GM12878 (cell line): ENCODE data around the gene SCN11A. TPM values are rescaled to one million over a fixed set of nuclear protein-coding genes. Genes with fewer than 3 reads are reported as not detected.

ENCODE experiments used
- ATAC-seq: fragments of 200-7000 bp; cut with Tn5 transposase; 3 replicates; pipeline ENCODE4 v1.9.1; 2020; ENCODE audit warnings: mild to moderate bottlenecking, moderate library complexity
- BruUV-seq: library from RNA; stranded (reverse); fragments of 400-500 nt; replicated peaks from 2 replicates; lab custom pipeline; 2021; lab: Mats Ljungman, UMichigan
- CTCF ChIA-PET: fragments of 300-600 bp; sonication (Branson Sonifier 250); formaldehyde crosslinking; extraction: SDS; loops from one replicate; lab custom pipeline; 2021; ENCODE audit warnings: inconsistent platforms; lab: Yijun Ruan, JAX
- POLR2A ChIA-PET: fragments of 350-600 bp; formaldehyde crosslinking; extraction: SDS; loops from one replicate; lab custom pipeline; 2021; ENCODE audit warnings: inconsistent platforms; lab: Charles Lee
- RAD21 ChIA-PET: fragments of 300-600 bp; sonication (Branson Sonifier 250); formaldehyde crosslinking; loops from one replicate; lab custom pipeline; 2023; ENCODE audit warnings: antibody characterized with exemption; ENCODE audit not compliant: unreplicated experiment; lab: Charles Lee
- SMC1A ChIA-PET: fragments of 300-600 bp; sonication (Branson Sonifier 250); formaldehyde crosslinking; loops from one replicate; lab custom pipeline; 2023; ENCODE audit not compliant: unreplicated experiment, uncharacterized antibody; lab: Charles Lee
- DNase-seq: peaks from one replicate; pipeline ENCODE4 v3.0.0-alpha.2; 2011; ENCODE audit warnings: low read depth, low spot score
- FAIRE-seq: peaks from 3 replicates; lab custom pipeline; 2011; peaks lifted over from hg19 to GRCh38; lab: Jason Lieb, UNC
- H2AFZ ChIP-seq: 2 replicates; pipeline ENCODE4 v1.6.0; 2011; ENCODE audit warnings: low read depth, low read length, control low read depth; ENCODE audit not compliant: control insufficient read depth
- H3K27ac ChIP-seq: 2 replicates; pipeline ENCODE4 v1.5.1; 2011; ENCODE audit warnings: control low read depth; ENCODE audit not compliant: control insufficient read depth, insufficient read depth
- H3K27me3 ChIP-seq, 2 experiments: replicated peaks in 1 of 2; 2 replicates each; pipeline versions ENCODE4 v1.6.0 to v1.6.1; 2011; ENCODE audit warnings: low read length in 1 of 2; ENCODE audit not compliant: control insufficient read depth in 2 of 2, insufficient read depth in 2 of 2
- H3K36me3 ChIP-seq, 2 experiments: 2 replicates each; pipeline ENCODE4 v1.5.1; 2011; ENCODE audit warnings: low read length in 1 of 2; ENCODE audit not compliant: control insufficient read depth in 2 of 2, insufficient read depth in 2 of 2
- H3K4me1 ChIP-seq: 2 replicates; pipeline ENCODE4 v1.6.1; 2011; ENCODE audit warnings: mild to moderate bottlenecking, low read length, moderate library complexity, mixed read lengths; ENCODE audit not compliant: control insufficient read depth, insufficient read depth
- H3K4me2 ChIP-seq: 2 replicates; pipeline ENCODE4 v1.6.0; 2011; ENCODE audit warnings: control low read depth; ENCODE audit not compliant: control insufficient read depth, insufficient read depth
- H3K4me3 ChIP-seq: fragments of 200-600 bp; sonication (generic); 2 replicates; pipeline ENCODE4 v1.5.1; 2016
- H3K79me2 ChIP-seq: 2 replicates; pipeline ENCODE4 v1.6.0; 2011; ENCODE audit warnings: low read length; ENCODE audit not compliant: control insufficient read depth, insufficient read depth
- H3K9ac ChIP-seq: 2 replicates; pipeline ENCODE4 v1.8.0; 2011; ENCODE audit warnings: low read length, control low read depth, mixed read lengths; ENCODE audit not compliant: control insufficient read depth, insufficient read depth
- H3K9me3 ChIP-seq: replicated peaks from 3 replicates; pipeline ENCODE4 v1.5.1; 2011; ENCODE audit warnings: mild to moderate bottlenecking, low read length; ENCODE audit not compliant: control insufficient read depth, insufficient read depth
- H4K20me1 ChIP-seq: 2 replicates; pipeline ENCODE4 v1.6.0; 2011; ENCODE audit not compliant: control insufficient read depth, insufficient read depth
- ATF3 ChIP-seq: IDR thresholded peaks from 2 replicates; pipeline ENCODE4 v1.6.1; 2011; ENCODE audit warnings: low read depth, mild to moderate bottlenecking, low read length, moderate library complexity, borderline replicate concordance; ENCODE audit errors: extremely low read depth
- CTCF ChIP-seq, 3 experiments: IDR thresholded peaks in 2 of 3; conservative IDR thresholded peaks in 1 of 3; 2 replicates each; pipeline ENCODE4 v1.5.1; 2011; ENCODE audit warnings: low read depth in 3 of 3, low read length in 3 of 3, mild to moderate bottlenecking in 3 of 3, control low read depth in 2 of 3, moderate library complexity in 2 of 3, inconsistent platforms in 1 of 3, mixed read lengths in 1 of 3; ENCODE audit not compliant: control insufficient read depth in 2 of 3, insufficient read depth in 1 of 3; ENCODE audit errors: extremely low read depth in 1 of 3
- GABPA ChIP-seq: IDR thresholded peaks from 2 replicates; pipeline ENCODE4 v1.6.1; 2014; ENCODE audit warnings: antibody characterized with exemption, low read depth, mild to moderate bottlenecking, inconsistent platforms
- HCFC1 ChIP-seq: fragments of 150-350 bp; IDR thresholded peaks from 2 replicates; pipeline ENCODE4 v1.6.1; 2014; ENCODE audit warnings: low read length
- IKZF1 ChIP-seq: fragments of 450-650 bp; conservative IDR thresholded peaks from 2 replicates; pipeline ENCODE4 v1.6.1; 2017; ENCODE audit warnings: antibody characterized with exemption, mild to moderate bottlenecking
- IKZF2 ChIP-seq, 2 experiments: fragments of 450-650 bp; IDR thresholded peaks; 2 replicates each; pipeline ENCODE4 v1.6.1; 2017; ENCODE audit warnings: mild to moderate bottlenecking in 2 of 2, moderate library complexity in 2 of 2
- IRF5 ChIP-seq: fragments of 450-650 bp; IDR thresholded peaks from 2 replicates; pipeline ENCODE4 v1.6.1; 2017; ENCODE audit warnings: borderline replicate concordance
- NBN ChIP-seq: fragments of 450-650 bp; IDR thresholded peaks from 2 replicates; pipeline ENCODE4 v1.6.1; 2016
- RB1 ChIP-seq: fragments of 450-650 bp; formaldehyde crosslinking; IDR thresholded peaks from 2 replicates; pipeline ENCODE4 v1.6.1; 2017; ENCODE audit warnings: mild to moderate bottlenecking, borderline replicate concordance
- RCOR1 ChIP-seq: conservative IDR thresholded peaks from 2 replicates; pipeline ENCODE4 v1.6.1; 2012; ENCODE audit warnings: low read depth, low read length, improper control_type of control experiment
- SMAD5 ChIP-seq: IDR thresholded peaks from 2 replicates; pipeline ENCODE4 v1.6.1; 2016; ENCODE audit warnings: antibody characterized with exemption, low read depth
- SMARCA5 ChIP-seq: fragments of 450-650 bp; IDR thresholded peaks from 2 replicates; pipeline ENCODE4 v1.6.1; 2017; ENCODE audit warnings: mild to moderate bottlenecking
- SUZ12 ChIP-seq: fragments of 200-600 bp; sonication (generic); IDR thresholded peaks from one replicate; pipeline ENCODE4 v1.6.1; 2018; ENCODE audit warnings: antibody characterized with exemption, mild to moderate bottlenecking; ENCODE audit not compliant: unreplicated experiment
- USF2 ChIP-seq: IDR thresholded peaks from 2 replicates; pipeline ENCODE4 v1.6.1; 2011; ENCODE audit warnings: low read depth, low read length, improper control_type of control experiment, borderline replicate concordance
- ZNF207 ChIP-seq: fragments of 450-650 bp; IDR thresholded peaks from 2 replicates; pipeline ENCODE4 v1.6.1; 2014; ENCODE audit warnings: antibody characterized with exemption, mild to moderate bottlenecking, borderline replicate concordance
- ZNF274 ChIP-seq: IDR thresholded peaks from one replicate; pipeline ENCODE4 v1.8.0; 2011; ENCODE audit not compliant: insufficient read length, insufficient read depth
- ZNF622 ChIP-seq: fragments of 450-650 bp; IDR thresholded peaks from 2 replicates; pipeline ENCODE4 v1.6.1; 2017; ENCODE audit warnings: mild to moderate bottlenecking, inconsistent platforms
- WGBS: methylation state at CpG from one replicate; pipeline ENCODE4 v1.1.6; 2016; ENCODE audit warnings: low lambda C conversion rate; ENCODE audit not compliant: insufficient replicate concordance, insufficient coverage; ENCODE audit errors: missing lambda C conversion rate; 5-methylcytosine and 5-hydroxymethylcytosine counted together
- in situ Hi-C: fragments of 300-500 bp; cut with MboI; formaldehyde crosslinking; loops from 9 replicates; pipeline ENCODE4 v1.14.3; 2018; ENCODE audit warnings: mixed read lengths
- intact Hi-C: fragments of 100-400 bp; cut with micrococcal nuclease; formaldehyde crosslinking; loops from one replicate; pipeline ENCODE4 v1.14.2; 2022; ENCODE audit not compliant: unreplicated experiment
- polyA plus RNA-seq, 11 experiments: library from polyadenylated mRNA; depleted of rRNA in 4 of 11; unstranded in 6 of 11; stranded (reverse) in 5 of 11; fragments of >200 nt; fragmentation: Nextera tagmentation in 4 of 11; fragmentation: Illumina TruSeq in 1 of 11; extraction: Ambion mirVana in 4 of 11; extraction: Trizol in 1 of 11; gene quantifications; 1 replicate in 1 of 11; 2 replicates in 10 of 11; pipeline versions ENCODE4 v1.2.1 to v1.2.3, GENCODE V29; 2011 to 2016; ENCODE audit warnings: inconsistent platforms in 2 of 11, missing spikeins in 2 of 11, low read depth in 1 of 11
- total RNA-seq, 4 experiments: library from RNA; depleted of rRNA in 3 of 4; stranded (reverse); fragments of >200 nt in 3 of 4; fragmentation: Illumina TruSeq in 1 of 4; extraction: Trizol in 1 of 4; gene quantifications; 2 replicates each; pipeline versions ENCODE4 v1.2.1 to v1.2.3, GENCODE V29; 2013 to 2021
- TF ChIP-seq, protein P1 (sequence below): fragments of 450-650 bp; IDR thresholded peaks from 2 replicates; pipeline ENCODE4 v1.6.1; 2018; ENCODE audit warnings: mild to moderate bottlenecking, low read depth, moderate library complexity; ENCODE audit not compliant: partially characterized antibody

Gene SCN11A
- total and polyA plus RNA-seq, 10 of the 15 experiments (the other 5 are each of a cell fraction or from before 2014, with no cell fraction given): under 0.01 to 0.14 (median 0.03) TPM; not detected in 4

GRCh38 chr3:39053696-39054095, 2.0 kb upstream of the SCN11A start (continued):
- TF ChIP-seq USF2 (no peak), NBN (no peak), SMAD5 (no peak), HCFC1 (no peak), IKZF1 (no peak), SUZ12 (no peak)

GRCh38 chr3:39052583-39052982, 839 bp upstream of the SCN11A start:
- H3K9ac ChIP-seq: peak overlapping the region; percentile 84
- ChIA-PET POLR2A (no interaction called here), SMC1A (no interaction called here), RAD21 (no interaction called here), CTCF (no interaction called here)
- no peaks in the 10 kb centered on the region for H3K9me3 ChIP-seq
- no peak overlapping the region for H3K27ac ChIP-seq
- WGBS: 1% methylated on average over 11 of the region's 11 CpGs
- H4K20me1 ChIP-seq: no peaks in the 10 kb centered on the region
- DNase-seq (no peak), FAIRE-seq (no peak), ATAC-seq (no peak)
- no peaks in the 10 kb centered on the region for H3K27me3 ChIP-seq
- peaks cover 4% of the 10 kb centered on the region for H3K4me1 ChIP-seq
- no peaks in the 10 kb centered on the region for H3K36me3 ChIP-seq
- H3K79me2 ChIP-seq: peaks cover 15% of the 10 kb centered on the region
- intact Hi-C loops: no loop called here
- no peak overlapping the region; the same call in 1 of the 2 replicates for H2AFZ ChIP-seq
- peak overlapping the region; percentile 61; the same call in 1 of the 2 replicates for H3K4me2 ChIP-seq
- H3K4me3 ChIP-seq: peak overlapping the region; percentile 80
- BruUV-seq: no TSS peak
- in situ Hi-C loops: no loop called here
- TF ChIP-seq RB1 (no peak), IKZF2 (IDR thresholded peaks at IDR 0.05) (no peak), RCOR1 (no peak), ZNF207 (no peak), CTCF (IDR thresholded peaks at IDR 0.05 in 2 of 3, conservative IDR thresholded peaks at IDR 0.05 in 1 of 3; ENCODE audit: control insufficient read depth in 2 of 3, extremely low read depth in 1 of 3, insufficient read depth in 1 of 3, low read depth in 3 of 3, low read length in 3 of 3) (no peak), SMARCA5 (no peak), ZNF274 (no peak), GABPA (no peak), ATF3 (no peak), IRF5 (no peak), ZNF622 (no peak)
- TF ChIP-seq, protein P1, sequence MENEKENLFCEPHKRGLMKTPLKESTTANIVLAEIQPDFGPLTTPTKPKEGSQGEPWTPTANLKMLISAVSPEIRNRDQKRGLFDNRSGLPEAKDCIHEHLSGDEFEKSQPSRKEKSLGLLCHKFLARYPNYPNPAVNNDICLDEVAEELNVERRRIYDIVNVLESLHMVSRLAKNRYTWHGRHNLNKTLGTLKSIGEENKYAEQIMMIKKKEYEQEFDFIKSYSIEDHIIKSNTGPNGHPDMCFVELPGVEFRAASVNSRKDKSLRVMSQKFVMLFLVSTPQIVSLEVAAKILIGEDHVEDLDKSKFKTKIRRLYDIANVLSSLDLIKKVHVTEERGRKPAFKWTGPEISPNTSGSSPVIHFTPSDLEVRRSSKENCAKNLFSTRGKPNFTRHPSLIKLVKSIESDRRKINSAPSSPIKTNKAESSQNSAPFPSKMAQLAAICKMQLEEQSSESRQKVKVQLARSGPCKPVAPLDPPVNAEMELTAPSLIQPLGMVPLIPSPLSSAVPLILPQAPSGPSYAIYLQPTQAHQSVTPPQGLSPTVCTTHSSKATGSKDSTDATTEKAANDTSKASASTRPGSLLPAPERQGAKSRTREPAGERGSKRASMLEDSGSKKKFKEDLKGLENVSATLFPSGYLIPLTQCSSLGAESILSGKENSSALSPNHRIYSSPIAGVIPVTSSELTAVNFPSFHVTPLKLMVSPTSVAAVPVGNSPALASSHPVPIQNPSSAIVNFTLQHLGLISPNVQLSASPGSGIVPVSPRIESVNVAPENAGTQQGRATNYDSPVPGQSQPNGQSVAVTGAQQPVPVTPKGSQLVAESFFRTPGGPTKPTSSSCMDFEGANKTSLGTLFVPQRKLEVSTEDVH: no peak
